ENCODE measurements around the gene SLC15A1.

Gene SLC15A1

GRCh38 chr13:98664924-98665637, 87.4 kb downstream of the SLC15A1 start:
- DNase-seq (ENCODE audit: low read depth, low spot score) = peak; percentile 63
- TF ChIP-seq, protein P1, sequence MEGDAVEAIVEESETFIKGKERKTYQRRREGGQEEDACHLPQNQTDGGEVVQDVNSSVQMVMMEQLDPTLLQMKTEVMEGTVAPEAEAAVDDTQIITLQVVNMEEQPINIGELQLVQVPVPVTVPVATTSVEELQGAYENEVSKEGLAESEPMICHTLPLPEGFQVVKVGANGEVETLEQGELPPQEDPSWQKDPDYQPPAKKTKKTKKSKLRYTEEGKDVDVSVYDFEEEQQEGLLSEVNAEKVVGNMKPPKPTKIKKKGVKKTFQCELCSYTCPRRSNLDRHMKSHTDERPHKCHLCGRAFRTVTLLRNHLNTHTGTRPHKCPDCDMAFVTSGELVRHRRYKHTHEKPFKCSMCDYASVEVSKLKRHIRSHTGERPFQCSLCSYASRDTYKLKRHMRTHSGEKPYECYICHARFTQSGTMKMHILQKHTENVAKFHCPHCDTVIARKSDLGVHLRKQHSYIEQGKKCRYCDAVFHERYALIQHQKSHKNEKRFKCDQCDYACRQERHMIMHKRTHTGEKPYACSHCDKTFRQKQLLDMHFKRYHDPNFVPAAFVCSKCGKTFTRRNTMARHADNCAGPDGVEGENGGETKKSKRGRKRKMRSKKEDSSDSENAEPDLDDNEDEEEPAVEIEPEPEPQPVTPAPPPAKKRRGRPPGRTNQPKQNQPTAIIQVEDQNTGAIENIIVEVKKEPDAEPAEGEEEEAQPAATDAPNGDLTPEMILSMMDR (IDR thresholded peaks at IDR 0.05; ENCODE audit: low read depth, low read length) = no peak
- no peak overlapping the region for H3K4me3 ChIP-seq (ENCODE audit: low read depth, low read length)
- in situ Hi-C loops (cut with HindIII; ENCODE audit: low sequenced_read_pairs) = loop anchor here (25.0 kb wide), 1 partner anchor 228 kb away; no protein-coding TSS in a partner anchor

GRCh38 chr13:98664510-98664909, 88.0 kb downstream of the SLC15A1 start:
- in situ Hi-C loops (cut with HindIII; ENCODE audit: low sequenced_read_pairs) = loop anchor here (25.0 kb wide), 1 partner anchor 227 kb away; no protein-coding TSS in a partner anchor
- no peak for DNase-seq (ENCODE audit: low read depth, low spot score)
- TF ChIP-seq, protein P1 (IDR thresholded peaks at IDR 0.05; ENCODE audit: low read depth, low read length) = no peak
- H3K4me3 ChIP-seq (ENCODE audit: low read depth, low read length) = no peak overlapping the region

DNA sequence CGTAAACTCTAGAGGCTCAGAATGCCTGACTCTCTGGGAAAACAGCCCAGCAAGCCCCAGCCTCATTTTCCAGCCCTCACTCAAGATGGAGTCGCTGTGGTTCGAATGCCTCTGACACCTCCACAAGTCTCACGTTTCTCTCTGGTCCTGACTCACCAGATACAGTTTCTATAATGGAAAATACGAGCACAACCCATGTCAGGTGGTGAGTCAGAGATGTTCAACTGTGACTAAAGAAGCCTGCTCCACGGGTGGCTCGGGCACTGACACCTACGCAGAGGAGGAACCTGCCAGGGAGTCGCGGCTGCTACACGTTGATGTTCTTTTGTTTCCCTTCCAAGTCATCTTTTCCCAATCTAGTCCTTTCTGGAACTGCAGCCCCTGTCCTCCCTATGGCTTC, 88.4 kb downstream of the SLC15A1 start:
- TF ChIP-seq, protein P1 (IDR thresholded peaks at IDR 0.05; ENCODE audit: low read depth, low read length) = no peak
- no peak overlapping the region for H3K4me3 ChIP-seq (ENCODE audit: low read depth, low read length)
- DNase-seq (ENCODE audit: low read depth, low spot score) = peak; percentile 89
- in situ Hi-C loops (cut with HindIII; ENCODE audit: low sequenced_read_pairs) = loop anchor here (25.0 kb wide), 1 partner anchor 227 kb away; no protein-coding TSS in a partner anchor

DNA sequence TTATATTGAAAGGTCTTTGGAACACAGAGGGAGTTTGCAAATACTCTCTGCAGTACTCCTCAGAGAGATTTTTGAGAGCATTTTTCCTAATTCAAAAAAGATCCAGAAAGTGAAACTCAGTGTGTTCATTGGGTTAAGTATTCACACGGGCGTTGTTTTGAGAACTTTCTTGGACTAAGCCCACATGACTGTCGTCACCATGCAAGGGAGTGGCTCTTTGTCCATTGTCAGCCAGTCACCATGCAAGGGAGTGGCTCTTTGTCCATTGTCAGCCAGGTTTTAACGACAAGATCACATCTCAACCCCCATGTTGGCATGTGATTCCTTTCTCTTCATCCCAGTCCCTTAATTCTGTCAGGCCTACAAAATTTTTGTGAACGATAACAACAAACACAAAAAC, 94.3 kb downstream of the SLC15A1 start:
- TF ChIP-seq, protein P1 (IDR thresholded peaks at IDR 0.05; ENCODE audit: low read depth, low read length) = no peak
- in situ Hi-C loops (cut with HindIII; ENCODE audit: low sequenced_read_pairs) = loop anchor here (25.0 kb wide), 1 partner anchor 221 kb away; no protein-coding TSS in a partner anchor
- DNase-seq (ENCODE audit: low read depth, low spot score) = no peak
- H3K4me3 ChIP-seq (ENCODE audit: low read depth, low read length) = no peak overlapping the region

GRCh38 chr13:98657506-98658085, 94.9 kb downstream of the SLC15A1 start:
- H3K4me3 ChIP-seq (ENCODE audit: low read depth, low read length) = no peak overlapping the region
- in situ Hi-C loops (cut with HindIII; ENCODE audit: low sequenced_read_pairs) = loop anchor here (25.0 kb wide), 1 partner anchor 220 kb away; no protein-coding TSS in a partner anchor

DNA sequence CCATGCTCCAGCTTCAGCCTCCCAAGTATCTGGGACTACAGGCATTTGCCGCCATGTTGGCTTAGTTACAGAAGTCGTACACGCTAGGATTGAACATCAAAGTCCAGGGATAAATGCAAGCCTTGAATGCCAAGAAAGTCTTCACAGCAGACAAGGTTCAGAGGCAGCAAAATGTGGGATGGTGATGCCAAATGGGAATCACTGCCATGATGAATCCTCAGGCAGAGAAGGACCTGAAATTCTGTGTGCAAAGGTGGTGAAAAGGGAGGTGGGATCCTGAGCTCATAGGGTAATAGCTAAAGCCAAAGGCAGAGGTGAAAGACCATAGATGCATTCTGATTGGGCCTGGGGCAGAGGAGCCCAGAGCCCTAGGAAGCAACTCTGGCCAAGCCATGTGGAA, 96.2 kb downstream of the SLC15A1 start:
- TF ChIP-seq, protein P1 (IDR thresholded peaks at IDR 0.05; ENCODE audit: low read depth, low read length) = no peak
- no peak overlapping the region for H3K4me3 ChIP-seq (ENCODE audit: low read depth, low read length)
- DNase-seq (ENCODE audit: low read depth, low spot score) = no peak
- in situ Hi-C loops (cut with HindIII; ENCODE audit: low sequenced_read_pairs) = loop anchor here (25.0 kb wide), 1 partner anchor 219 kb away; no protein-coding TSS in a partner anchor

More at GRCh38 chr13:98657506-98658085, 94.9 kb downstream of the SLC15A1 start:
- DNase-seq (ENCODE audit: low read depth, low spot score) = no peak
- TF ChIP-seq, protein P1 (IDR thresholded peaks at IDR 0.05; ENCODE audit: low read depth, low read length) = no peak

Data from astrocyte of the spinal cord (primary cell).